Stimulated activated CD4-positive, alpha-beta T cell treated with anti-CD3 and anti-CD28 coated beads, TNF-alpha, amount 100 ng/mL, for 1 hour (primary cell): ENCODE measurements around the gene PSEN1.

ENCODE experiments used
- DNase-seq, 3 donors: peaks; one replicate each; pipeline ENCODE4 v3.0.0-alpha.2; 2020; ENCODE audit warnings: low read depth in 3 of 3, low spot score in 1 of 3

Gene PSEN1

GRCh38 chr14:73136387-73137225 lies at the start of gene PSEN1:
PSEN1 (plus strand) TSS chr14:73136507; CDS start chr14:73148020, 11,513 bp downstream.
- peak; percentile 95 to 99 (median 98) for DNase-seq

- DNase-seq = no peak
These were observed 45.3 kb upstream of the PSEN1 start for GRCh38 chr14:73091044-73091443.

- no peak for DNase-seq
These were observed 38.9 kb upstream of the PSEN1 start for GRCh38 chr14:73097421-73097820.

GRCh38 chr14:73100334-73100733 lies 36.0 kb upstream of the PSEN1 start:
- DNase-seq = no peak

GRCh38 chr14:73102806-73103497 lies 33.4 kb upstream of the PSEN1 start:
- DNase-seq = no peak

- no peak for DNase-seq
These were observed 31.3 kb upstream of the PSEN1 start for GRCh38 chr14:73105050-73105449.

- DNase-seq = no peak
These were observed 30.6 kb upstream of the PSEN1 start for GRCh38 chr14:73105727-73106126.

GRCh38 chr14:73116079-73116665 lies 20.1 kb upstream of the PSEN1 start:
- DNase-seq = no peak

- DNase-seq = no peak
These were observed 12.0 kb upstream of the PSEN1 start for GRCh38 chr14:73124180-73124894.

GRCh38 chr14:73125169-73125588 lies 11.1 kb upstream of the PSEN1 start:
- no peak for DNase-seq

- DNase-seq = no peak
These were observed 10.6 kb upstream of the PSEN1 start for GRCh38 chr14:73125746-73126145.

GRCh38 chr14:73133795-73134194 lies 2.5 kb upstream of the PSEN1 start:
- no peak for DNase-seq

GRCh38 chr14:73136085-73136386 lies 271 bp upstream of the PSEN1 start:
- no peak for DNase-seq

- no peak for DNase-seq
These were observed 4.6 kb downstream of the PSEN1 start for GRCh38 chr14:73140811-73141323.

- no peak for DNase-seq
These were observed 5.9 kb downstream of the PSEN1 start for GRCh38 chr14:73142216-73142615.

- no peak for DNase-seq
These were observed 6.7 kb downstream of the PSEN1 start for GRCh38 chr14:73143003-73143402.

- DNase-seq = no peak
These were observed 7.3 kb downstream of the PSEN1 start for GRCh38 chr14:73143617-73144016.

- no peak for DNase-seq
These were observed 9.1 kb downstream of the PSEN1 start for GRCh38 chr14:73145371-73145770.

GRCh38 chr14:73146111-73146510 lies 9.8 kb downstream of the PSEN1 start:
- DNase-seq = no peak

- no peak for DNase-seq
These were observed 13.4 kb downstream of the PSEN1 start for GRCh38 chr14:73149753-73150152.

GRCh38 chr14:73153272-73153671 lies 17.0 kb downstream of the PSEN1 start:
- DNase-seq = no peak
